ENCODE measurements around the gene SSU72.

The SSU72 gene

DNA sequence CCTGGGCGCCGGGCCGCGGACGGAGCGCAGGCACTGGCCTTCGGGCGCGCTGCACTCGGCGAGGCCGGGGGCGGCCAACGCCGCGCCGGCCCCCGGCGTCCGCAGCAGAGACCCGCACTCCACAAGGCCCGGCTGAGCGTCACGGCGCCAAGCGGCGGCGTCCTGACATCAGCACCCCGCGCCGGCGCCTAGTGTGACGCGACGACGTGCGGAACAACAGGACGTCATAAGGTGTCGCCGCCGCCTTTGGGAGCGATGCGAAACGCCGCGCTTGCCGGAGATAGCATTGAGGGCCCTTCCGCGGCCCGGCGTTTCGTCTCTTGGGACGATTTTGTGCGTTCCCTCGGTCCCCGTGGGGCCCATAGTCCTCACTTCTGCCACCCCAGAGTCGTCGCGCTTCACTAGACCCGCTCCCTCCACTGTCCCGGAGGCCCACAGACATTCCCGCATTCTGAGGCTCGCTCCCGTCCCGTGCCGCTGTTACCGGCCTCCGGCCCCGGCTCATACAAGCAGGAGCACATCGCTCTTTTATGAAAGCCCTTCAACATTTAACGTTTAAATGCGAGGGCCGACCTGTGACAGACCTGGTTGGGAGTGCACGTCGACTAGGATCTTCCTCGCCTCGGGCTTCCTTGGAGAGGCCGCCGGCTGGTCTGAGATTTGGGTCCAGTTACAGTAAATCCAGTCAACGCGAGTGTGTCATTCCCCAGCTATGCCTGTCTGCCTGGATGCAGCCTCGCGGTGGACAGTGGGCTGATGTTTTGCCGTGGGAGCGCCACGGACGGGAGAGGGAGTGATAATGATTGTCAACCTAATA is at the start of gene SSU72:
Gene SSU72, minus strand, starts transcription at position 143 of the 817 bp plus-strand sequence. CDS start 306 bp downstream, outside the sequence.
- DNase-seq (ENCODE audit: low read depth), result peak; percentile 85

DNA sequence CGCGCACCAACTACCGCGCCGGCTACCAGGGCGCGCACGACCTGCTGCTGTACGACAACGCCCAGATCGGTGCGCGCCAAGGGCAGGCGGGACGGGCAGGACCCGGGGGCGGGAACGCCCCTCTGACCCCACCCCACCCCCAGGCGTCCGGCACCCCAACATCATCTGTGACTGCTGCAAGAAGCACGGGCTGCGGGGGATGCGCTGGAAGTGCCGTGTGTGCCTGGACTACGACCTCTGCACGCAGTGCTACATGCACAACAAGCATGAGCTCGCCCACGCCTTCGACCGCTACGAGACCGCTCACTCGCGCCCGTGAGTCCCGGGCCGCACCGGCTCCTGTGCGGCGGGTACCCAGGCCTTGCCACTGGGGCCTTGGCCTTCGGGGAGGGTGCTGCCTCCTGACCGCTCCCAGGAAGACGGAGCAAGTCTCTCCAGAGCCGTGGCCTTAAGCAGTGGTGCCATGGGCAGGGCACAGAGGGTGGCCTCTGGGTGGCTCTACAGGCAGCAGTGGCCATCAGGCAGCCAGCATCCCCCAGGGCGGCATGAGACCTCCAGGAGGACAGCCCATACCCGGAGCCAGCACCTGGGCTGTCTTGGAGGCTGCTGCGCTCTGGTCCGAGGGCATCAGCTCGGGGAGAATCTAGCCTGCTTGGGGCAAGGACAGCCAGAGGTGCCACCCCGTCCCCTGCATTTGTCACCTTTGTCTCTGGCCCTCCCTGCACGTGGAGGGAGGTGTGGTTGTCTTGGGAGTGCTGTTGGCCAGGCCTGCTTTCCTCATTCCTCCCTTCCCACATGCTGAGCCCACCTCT is 49.2 kb upstream of the SSU72 start:
- DNase-seq (ENCODE audit: low read depth), result no peak

DNA sequence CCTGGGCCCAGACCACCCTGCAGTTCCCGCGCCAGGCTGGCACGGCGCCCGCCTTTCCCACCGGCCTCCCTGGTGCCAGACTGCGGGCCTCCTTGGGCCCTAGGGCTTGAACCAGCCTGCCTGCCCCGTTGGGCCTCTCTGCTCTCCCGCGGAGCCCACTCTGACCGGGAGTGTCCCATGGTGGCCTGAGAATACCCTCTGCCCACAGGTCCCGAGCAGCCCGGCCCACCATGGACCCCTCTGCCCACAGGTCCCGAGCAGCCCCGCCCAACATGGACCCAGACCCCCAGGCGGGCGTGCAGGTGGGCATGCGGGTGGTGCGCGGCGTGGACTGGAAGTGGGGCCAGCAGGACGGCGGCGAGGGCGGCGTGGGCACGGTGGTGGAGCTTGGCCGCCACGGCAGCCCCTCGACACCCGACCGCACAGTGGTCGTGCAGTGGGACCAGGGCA is 48.5 kb upstream of the SSU72 start:
- DNase-seq (ENCODE audit: low read depth), result no peak

DNA sequence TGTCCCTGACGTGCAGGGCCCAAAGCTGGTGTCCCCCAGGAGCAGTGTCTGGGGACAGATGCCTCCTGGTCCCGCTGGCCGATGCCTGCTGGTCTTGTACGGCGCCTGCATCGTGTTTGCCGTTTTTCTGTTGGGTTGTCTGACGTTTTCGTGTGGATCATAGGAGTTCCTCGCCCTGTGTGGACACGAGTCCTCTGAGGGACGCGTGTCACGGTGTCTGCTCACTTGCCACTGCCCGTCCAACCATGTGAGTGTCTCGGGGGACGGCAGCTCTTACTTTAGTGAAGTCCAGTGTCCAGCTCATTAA is 48.1 kb upstream of the SSU72 start:
- no peak for DNase-seq (ENCODE audit: low read depth)

DNA sequence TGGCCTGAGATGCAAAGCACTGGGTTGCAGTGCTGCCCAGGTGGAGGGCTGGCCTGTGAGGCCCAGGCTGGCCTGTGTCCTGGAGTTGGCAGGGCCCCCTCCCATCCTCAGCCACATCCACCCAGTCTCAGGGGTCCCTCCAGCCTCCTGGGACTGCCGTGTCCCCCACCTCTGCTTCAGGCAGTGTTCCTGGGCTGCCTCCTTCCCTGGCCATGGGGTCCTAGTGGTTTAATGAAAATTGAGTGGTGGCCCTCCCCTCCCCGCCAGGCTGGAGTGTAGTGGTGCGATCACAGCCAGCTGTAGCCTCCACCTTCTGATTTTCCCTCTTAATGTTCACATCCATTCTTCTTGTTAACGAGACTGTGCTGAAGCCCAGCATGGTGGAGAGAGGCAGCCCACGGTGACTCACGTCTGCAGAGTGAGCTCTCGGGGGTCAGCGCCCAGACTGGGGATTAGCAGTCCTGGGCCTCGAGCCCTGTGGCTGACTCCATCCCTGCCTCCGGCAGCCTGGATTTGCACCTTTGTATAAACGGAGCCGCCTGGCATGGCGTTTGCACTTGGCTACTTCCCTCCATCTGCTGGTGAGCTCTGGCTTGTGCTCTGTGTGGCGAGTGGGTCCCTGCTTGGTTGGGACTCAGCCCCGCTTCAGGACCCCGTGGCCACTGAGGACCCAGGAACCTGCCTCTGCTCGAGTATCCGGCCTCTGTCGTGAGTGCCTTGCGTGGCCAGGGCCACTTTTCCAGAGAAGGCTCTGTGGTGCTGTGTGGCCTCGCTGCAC is 47.5 kb upstream of the SSU72 start:
- no peak for DNase-seq (ENCODE audit: low read depth)

DNA sequence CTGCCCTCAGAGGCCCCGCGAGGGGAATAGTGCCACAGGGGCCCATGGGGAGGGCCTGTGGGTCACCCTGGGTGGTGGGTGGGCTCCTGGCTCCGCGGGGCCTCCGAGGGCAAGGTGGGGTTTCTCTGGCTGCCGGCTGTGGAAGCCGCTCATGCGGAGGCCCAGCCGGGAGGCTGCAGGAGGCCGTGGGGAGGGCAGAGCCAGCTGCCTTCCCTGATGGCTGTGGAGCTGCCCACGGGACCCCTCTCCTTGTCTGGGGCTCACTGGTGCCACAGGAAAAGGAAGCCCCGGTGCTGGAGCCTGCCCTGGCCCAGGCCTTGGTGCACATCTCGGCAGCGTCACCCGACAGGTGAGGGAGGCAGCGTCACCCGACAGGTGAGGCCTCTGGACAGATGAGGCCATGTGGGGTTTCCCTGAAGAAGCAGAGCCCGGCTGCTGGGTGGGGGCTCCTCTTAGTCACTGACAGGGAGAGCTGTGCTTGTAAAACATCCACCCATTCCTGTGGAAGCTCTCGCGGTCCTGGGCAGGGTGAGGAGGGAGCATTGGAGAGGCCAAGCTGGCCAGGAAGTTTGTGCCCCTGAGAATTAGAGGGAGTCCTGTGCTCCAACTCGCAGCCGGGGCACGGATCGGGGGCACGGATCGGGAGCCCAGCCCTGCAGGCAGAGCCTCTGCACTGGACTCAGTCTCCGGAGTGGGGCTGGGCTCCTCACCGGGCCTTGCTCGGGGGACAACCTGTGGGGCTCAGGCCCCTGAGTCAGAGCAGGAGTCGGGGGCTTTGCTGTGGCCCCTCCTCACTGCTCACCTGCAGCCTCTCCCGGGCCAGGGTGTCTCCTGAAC is 46.7 kb upstream of the SSU72 start:
- no peak for DNase-seq (ENCODE audit: low read depth)

DNA sequence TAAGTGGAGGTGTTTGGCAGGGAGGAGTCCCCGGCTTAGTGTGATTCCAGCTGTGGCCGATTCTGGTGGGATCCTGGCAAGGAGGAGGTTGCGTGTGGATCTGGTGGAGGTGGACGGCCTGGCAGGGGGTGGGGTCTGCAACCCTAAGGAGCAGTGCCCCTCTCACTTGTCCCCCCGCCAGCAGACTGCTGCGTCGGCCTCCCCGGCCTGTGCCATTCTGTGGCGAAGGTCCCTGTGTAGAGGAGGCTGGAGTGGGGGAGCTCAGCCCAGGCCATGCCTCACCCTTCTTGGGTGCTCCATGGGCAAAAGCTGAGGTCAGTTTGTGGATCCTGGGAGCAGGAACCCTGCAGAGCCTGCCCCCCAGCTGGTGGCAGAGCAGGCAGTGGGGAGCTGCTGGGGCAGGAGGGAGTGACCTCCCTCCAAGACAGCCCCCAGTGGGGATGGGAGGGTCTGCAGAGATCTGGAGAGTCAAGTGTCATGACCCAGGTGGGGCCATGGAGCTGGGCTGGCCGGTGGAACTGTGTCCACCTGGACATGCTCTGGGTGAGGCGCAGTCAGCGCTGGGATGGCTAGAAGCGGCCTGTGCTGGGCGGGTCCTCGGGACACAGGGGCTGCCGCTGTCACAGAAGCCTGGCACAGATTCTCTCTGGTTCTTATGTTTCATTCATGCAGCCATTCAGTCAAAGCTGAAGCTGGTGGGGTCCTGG is 45.9 kb upstream of the SSU72 start:
- DNase-seq (ENCODE audit: low read depth), result no peak

DNA sequence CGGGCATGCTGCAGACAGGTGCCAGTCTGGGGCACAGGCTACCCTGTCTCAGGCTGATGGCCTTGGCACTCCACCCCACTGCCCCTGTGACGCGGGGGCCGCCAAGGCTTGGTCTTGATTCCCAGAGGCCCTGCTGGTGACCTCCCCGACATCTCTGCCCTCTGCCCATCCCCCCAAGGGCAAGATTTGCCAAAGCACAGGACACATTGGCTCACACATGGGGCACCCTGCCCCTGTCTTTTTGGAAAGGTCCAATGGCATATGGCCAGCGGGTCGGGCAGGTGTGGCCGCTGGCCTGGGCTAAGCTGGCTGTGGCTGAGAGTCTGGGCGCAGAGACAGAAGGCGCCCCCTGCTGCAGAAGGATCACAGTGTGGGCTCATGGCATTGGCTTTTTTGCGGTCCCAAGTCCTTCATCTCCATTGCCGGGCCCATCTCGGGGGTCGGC is 45.3 kb upstream of the SSU72 start:
- DNase-seq (ENCODE audit: low read depth), result no peak

DNA sequence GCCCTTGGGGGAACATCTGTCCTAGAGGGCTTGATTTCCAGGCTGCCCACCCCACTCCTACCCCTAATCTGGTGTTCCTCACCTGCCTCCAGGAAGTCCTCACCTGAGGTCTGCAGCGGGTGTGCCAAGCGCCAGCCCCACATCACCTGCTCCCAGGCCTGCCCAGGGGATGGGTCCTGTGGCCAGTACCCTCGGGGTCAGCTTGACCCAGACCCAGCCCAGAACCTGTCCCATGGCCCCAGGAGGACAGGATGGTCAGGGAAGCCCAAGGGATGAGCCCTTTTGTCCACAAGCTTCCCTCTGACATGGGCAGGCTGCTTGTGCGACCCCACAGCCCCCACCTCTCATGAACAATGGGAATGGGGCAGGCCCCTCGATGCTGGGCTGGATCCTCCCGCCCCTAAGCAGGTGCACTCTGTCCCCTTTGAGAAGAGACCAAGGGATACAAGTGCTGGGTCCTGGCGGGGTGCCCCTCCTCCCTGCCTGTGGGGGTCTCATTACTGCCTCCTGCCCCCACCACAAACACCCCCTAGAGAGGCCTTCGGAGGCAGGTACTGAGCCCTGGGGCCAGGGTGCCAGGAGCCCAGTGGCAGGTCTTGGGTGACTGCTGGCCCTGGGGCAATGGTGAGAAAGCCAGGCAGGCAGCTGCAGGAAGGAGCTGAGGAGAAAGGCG is 43.9 kb upstream of the SSU72 start:
- DNase-seq (ENCODE audit: low read depth), result no peak

DNA sequence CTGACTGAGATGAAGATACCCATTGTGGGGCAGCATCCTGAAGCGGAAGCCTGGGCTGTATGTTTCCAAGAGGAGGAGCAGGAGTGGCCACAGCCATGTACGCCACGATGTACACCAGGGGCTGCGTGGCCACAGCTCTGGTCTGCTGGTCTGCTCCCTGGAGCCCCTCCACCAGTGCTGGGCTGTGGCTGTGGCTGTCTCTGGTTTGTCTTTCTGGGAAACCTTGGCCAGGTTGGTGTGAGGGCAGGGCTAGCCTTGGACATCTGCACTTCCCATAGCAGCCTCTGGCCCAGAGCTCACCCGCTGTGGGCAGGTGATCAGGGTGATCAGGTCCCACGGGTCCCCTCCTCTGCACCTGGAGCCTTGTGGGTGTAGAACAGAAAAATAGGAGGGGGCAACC is 43.3 kb upstream of the SSU72 start:
- DNase-seq (ENCODE audit: low read depth), result no peak

DNA sequence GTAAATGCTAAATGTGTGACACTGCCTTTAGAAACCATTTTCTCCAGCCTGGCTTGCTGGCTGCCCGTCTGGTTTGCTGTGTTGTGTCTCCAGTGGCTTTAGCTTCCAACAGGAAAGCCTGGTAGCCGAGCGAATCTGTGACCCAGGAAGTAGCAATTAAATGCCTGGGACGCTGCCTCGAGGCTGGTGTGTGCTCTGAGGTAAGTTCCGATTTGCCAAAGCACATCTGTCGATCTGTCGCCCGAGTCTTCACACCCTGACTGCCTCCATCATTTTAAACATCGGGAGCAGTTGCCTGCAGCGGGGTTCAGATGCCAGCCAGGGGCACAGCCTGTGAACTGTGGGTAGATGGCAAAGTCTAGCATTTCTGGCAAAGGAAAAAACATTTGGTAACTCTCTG is 42.9 kb upstream of the SSU72 start:
- DNase-seq (ENCODE audit: low read depth), result no peak

DNA sequence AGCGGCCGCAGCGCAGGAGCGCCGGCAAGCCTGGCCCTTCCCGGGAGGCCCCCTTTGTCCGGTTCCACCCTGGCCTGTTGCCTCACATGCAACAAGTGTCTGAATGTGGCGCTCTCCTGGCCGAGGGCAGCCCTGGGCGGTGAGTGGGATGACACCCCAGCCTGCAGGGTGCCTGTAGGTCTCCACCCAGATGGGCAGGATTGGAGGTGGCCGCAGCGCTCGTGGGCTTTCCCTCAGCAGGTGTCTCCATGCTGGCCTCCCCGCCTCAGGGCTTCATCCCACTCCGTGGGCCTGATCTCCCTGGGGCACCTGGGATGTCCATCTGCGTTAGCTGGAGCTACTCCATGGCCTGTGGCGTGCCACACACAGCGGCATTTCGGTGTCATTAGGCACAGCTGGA is 42.2 kb upstream of the SSU72 start:
- no peak for DNase-seq (ENCODE audit: low read depth)

DNA sequence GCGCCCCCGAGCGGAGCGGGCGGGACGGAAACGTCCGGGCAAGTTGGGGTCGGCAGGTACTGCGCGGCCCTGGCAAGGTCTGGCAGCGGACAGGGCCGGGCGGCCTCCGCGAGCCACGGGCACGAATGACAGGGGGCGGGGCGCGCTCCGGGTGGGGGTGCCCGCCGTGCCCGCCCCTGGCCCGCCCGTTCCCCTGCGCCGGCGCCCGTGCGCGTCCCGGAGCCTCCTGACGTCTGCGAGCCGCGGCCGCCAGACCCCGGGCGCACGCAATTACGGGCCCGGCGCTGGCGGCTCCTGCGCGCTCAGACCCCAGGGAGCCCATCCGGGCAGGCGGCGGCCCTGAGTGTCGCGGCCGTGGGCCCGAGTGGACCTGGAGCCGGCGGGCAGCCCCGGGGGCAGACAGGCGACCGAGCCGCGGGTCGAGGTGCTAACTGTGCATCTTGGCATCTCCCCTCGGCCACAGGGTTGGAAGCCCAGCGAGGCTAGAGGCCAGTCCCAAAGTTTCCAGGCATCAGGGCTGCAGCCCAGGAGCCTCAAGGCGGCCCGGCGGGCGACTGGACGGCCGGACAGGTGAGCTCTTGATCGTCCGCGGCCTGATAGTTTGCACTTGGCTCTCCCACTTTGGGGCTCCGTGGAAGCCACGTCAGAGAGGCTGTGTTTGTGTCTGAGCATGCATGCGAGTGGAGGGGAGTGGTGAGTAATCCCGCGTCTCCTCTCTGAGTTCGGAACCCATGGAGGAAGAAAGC is 41.6 kb upstream of the SSU72 start:
- DNase-seq (ENCODE audit: low read depth), result no peak

DNA sequence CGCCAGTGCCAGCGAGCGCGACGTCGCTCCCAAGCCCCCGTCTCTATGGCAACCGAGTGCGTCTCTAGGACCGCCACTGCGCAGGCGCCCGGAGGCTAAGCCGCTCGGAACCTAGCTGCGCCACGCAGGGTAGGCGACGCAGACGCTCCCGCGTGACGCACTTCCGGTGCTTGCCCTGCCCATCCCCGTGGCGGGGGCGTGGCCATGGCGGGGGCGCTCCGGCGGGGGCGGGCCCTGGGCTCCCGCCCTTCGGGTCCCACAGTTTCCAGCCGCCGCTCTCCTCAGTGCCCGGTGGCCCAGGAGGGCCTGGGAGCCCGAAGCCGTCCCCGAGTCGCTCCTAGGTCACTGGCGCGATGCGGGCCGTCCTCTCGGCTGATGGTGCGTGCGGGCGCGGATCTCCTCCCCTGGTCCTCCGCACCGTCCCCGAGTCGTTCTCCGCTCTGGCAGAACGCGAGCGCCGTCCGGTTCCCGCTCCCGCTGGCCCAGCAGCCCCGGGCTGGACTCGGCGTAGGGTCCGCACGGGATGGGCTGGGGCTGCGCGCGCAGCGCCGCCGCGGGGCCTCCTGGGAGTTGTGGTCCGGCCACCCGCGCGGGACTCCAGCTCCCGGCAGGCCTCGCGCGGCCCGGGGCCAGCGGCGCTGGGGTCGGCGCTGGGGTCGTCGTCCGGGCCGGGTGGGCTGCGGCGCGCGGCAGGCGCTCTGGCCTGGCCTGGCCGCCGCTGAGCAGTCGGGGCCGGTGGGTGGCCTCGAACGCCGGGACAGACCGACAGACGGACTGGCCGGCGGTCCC is 40.8 kb upstream of the SSU72 start, which contains the start of gene MIB2:
Gene MIB2, plus strand, starts transcription at position 245 of the 789 bp plus-strand sequence. CDS start 7,953 bp downstream, outside the sequence.
- peak; percentile 92 for DNase-seq (ENCODE audit: low read depth)

DNA sequence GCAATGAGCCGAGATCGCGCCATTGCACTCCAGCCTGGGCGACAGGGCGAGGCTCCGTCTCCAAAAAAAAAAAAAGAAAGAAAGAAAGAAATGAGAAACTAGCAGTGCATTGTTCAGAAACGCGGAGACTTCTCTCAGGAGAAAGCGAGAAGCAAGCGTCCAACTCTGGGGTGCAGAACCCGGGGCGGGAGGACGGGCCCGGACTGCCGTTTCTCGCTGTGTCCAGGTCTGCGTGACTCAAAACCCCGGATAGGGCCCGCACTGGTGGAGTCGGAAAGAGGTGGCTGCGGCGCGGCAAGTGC is 40.2 kb upstream of the SSU72 start:
- DNase-seq (ENCODE audit: low read depth), result no peak

DNA sequence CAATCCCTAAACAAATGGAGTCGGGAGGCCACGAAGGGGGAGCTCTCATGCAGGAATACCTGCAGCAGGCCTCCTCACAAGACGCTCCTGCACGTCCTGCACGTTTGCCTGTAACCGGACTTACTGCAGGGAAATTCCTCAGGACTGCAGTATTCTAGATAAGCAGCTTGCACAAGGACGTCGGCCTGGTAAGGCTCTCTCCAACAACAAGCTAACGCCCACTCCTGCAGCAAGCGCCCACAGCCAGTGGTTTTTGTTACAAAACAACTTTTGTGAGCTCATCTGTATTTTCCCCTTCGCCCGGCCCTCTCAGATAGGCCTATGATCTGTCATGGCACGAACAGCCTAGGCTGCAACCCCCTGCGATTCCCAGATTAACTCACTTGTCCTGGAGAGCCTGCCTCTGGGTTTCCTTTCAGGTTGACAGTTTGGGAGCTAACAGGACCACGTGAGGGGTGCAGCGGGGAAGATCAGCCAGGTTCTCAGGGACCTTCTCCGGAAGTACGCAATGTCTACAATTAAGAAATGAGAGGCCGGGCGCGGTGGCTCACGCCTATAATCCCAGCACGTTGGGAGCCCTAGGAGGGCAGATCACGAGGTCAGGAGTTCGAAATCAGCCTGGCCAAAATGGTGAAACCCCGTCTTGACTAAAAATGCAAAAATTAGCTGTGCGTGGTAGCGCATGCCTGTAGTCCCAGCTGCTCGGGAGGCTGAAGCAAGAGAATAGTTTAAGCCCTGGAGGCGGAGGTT is 39.7 kb upstream of the SSU72 start:
- DNase-seq (ENCODE audit: low read depth), result no peak

DNA sequence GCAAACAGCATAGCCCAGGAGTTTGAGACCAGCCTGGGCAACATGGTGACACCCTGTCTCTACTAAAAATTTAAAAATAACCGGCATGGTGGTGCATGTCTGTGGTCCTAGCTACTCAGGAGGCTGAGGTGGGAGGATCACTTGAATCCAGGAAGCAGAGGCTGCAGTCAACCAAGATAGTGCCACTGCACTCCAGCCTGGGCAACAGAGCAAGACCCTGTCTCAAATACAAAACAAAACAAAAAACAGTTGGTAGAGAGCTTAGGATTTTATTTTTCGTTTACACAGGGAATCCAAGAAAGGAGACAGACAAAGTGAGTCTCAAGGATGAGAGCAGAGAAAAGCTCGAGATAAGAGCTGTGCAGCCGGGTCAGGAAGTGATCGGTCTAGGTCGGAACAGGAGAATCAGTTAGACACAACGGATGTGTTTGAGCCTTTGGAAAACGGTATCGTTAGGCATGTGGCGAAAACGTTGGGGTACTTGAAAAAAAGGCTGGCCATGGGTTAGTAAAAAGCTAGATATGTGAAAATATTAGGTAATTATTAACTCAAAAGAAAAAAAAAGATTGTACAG is 38.9 kb upstream of the SSU72 start:
- no peak for DNase-seq (ENCODE audit: low read depth)

DNA sequence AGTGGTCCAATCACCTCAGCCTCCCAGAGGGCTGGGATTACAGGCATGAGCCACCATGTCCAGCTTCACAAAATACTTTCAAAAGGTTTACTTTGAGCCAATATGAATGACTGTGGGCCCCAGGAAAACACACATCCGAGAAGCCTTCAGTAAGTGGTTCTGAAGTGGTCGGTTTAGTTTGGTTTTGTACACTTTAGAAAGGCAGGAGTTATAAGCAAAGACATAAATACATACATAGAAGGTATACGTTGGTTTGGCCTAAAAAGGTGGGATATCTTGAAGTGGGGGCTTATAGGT is 37.4 kb upstream of the SSU72 start:
- no peak for DNase-seq (ENCODE audit: low read depth)

Data from stimulated activated CD8-positive, alpha-beta memory T cell treated with anti-CD3 and anti-CD28 coated beads, Interleukin-7, amount 100 ng/mL, for 24 hours (primary cell).